HepG2 (cell line): ENCODE measurements around the gene DUSP8. TPM values are rescaled to one million over a fixed set of nuclear protein-coding genes. Genes with fewer than 3 reads are reported as not detected.
A peak's percentile ranks its signal among the peaks of the same experiment; 100 is the strongest.

Experiments
- ATAC-seq: fragments of 200-7000 bp; cut with Tn5 transposase; 3 replicates; pipeline ENCODE4 v1.9.1; 2020; ENCODE audit warnings: mild to moderate bottlenecking, moderate library complexity
- BruUV-seq: library from RNA; stranded (reverse); fragments of 400-500 nt; replicated peaks from 2 replicates; lab custom pipeline; 2021; lab: Mats Ljungman, UMichigan
- CTCF ChIA-PET: fragments of 300-600 bp; formaldehyde crosslinking; extraction: SDS; loops from one replicate; lab custom pipeline; 2021; ENCODE audit warnings: low total read pairs, inconsistent platforms, low intra/inter-chr PET ratio; lab: Yijun Ruan, JAX
- POLR2A ChIA-PET: fragments of 350-600 bp; sonication (Branson Sonifier 250); formaldehyde crosslinking; loops from one replicate; lab custom pipeline; 2020; ENCODE audit warnings: antibody characterized with exemption, inconsistent platforms; lab: Yijun Ruan, JAX
- DNase-seq: peaks from one replicate; pipeline ENCODE4 v3.0.0-alpha.2; 2015; ENCODE audit warnings: low spot score
- FAIRE-seq: peaks from 3 replicates; lab custom pipeline; 2011; peaks lifted over from hg19 to GRCh38; lab: Jason Lieb, UNC
- H2AFZ ChIP-seq: one replicate; pipeline ENCODE4 v1.6.1; 2011; ENCODE audit warnings: low read length, inconsistent platforms
- H3K27ac ChIP-seq: fragments of 300-600 bp; 3 replicates; pipeline ENCODE4 v1.8.0; 2011; ENCODE audit warnings: mixed run types, mild to moderate bottlenecking, mixed read lengths, low read length, inconsistent platforms; ENCODE audit not compliant: insufficient read depth; ENCODE audit errors: extremely low read length
- H3K27me3 ChIP-seq, 2 experiments: fragments of 200-600 bp in 1 of 2; 2 replicates in 1 of 2; 3 replicates in 1 of 2; pipeline versions ENCODE4 v1.6.0 to v1.8.0; 2011; ENCODE audit warnings: low read length in 2 of 2, mild to moderate bottlenecking in 2 of 2, moderate library complexity in 2 of 2, inconsistent platforms in 1 of 2; ENCODE audit not compliant: insufficient read depth in 2 of 2, control insufficient read depth in 1 of 2
- H3K36me3 ChIP-seq, 2 experiments: fragments of 200-600 bp in 1 of 2; replicated peaks in 1 of 2; 2 replicates in 1 of 2; 3 replicates in 1 of 2; pipeline versions ENCODE4 v1.5.1 to v1.8.0; 2011; ENCODE audit warnings: low read length in 2 of 2, inconsistent platforms in 1 of 2; ENCODE audit not compliant: insufficient read depth in 2 of 2, control insufficient read depth in 1 of 2
- H3K4me1 ChIP-seq: 2 replicates; pipeline ENCODE4 v1.5.1; 2012; ENCODE audit warnings: low read length, inconsistent platforms; ENCODE audit not compliant: insufficient read depth
- H3K4me2 ChIP-seq: 2 replicates; pipeline ENCODE4 v1.6.0; 2011; ENCODE audit warnings: low read depth, low read length, inconsistent platforms
- H3K4me3 ChIP-seq, 3 experiments: fragments of 200-600 bp in 1 of 3; sonication (generic), shearing (Covaris generic) in 1 of 3; replicated peaks in 1 of 3; 2 replicates each; pipeline ENCODE4 v1.5.1; 2011 to 2016; ENCODE audit warnings: low read length in 3 of 3, inconsistent platforms in 2 of 3, low read depth in 2 of 3, mild to moderate bottlenecking in 2 of 3, control low read depth in 1 of 3, mixed read lengths in 1 of 3; ENCODE audit not compliant: insufficient read depth in 1 of 3
- H3K79me2 ChIP-seq: one replicate; pipeline ENCODE4 v1.6.1; 2011; ENCODE audit warnings: low read length, inconsistent platforms; ENCODE audit not compliant: insufficient read depth
- H3K9ac ChIP-seq: 2 replicates; pipeline ENCODE4 v1.6.0; 2011; ENCODE audit warnings: mild to moderate bottlenecking, low read depth, low read length, inconsistent platforms; ENCODE audit not compliant: insufficient read depth
- H3K9me3 ChIP-seq: 2 replicates; pipeline ENCODE4 v1.5.1; 2012; ENCODE audit warnings: mild to moderate bottlenecking, low read length
- H4K20me1 ChIP-seq: 2 replicates; pipeline ENCODE4 v1.6.0; 2011; ENCODE audit warnings: inconsistent platforms, mild to moderate bottlenecking, low read length, moderate library complexity; ENCODE audit not compliant: insufficient read depth
- AGO1 ChIP-seq: fragments of 200-400 bp; formaldehyde crosslinking; IDR thresholded peaks from 2 replicates; pipeline ENCODE4 v1.6.1; 2017; ENCODE audit warnings: mild to moderate bottlenecking, low read depth, low read length, moderate library complexity; ENCODE audit not compliant: poor library complexity, severe bottlenecking
- ATF7 ChIP-seq, 2 experiments: fragments of 450-650 bp in 1 of 2; sonication (generic) in 1 of 2; formaldehyde crosslinking in 1 of 2; IDR thresholded peaks; 2 replicates each; pipeline versions ENCODE4 v1.4.0 to v1.6.1; 2016 to 2020; ENCODE audit warnings: antibody characterized with exemption in 1 of 2, mild to moderate bottlenecking in 1 of 2, missing genetic modification reagents in 1 of 2
- CEBPB ChIP-seq: IDR thresholded peaks from 2 replicates; pipeline ENCODE4 v1.6.1; 2011; ENCODE audit warnings: low read depth, low read length, improper control_type of control experiment, borderline replicate concordance
- HNRNPL ChIP-seq: fragments of 200-400 bp; formaldehyde crosslinking; IDR thresholded peaks from 2 replicates; pipeline ENCODE4 v1.6.1; 2017; ENCODE audit warnings: mild to moderate bottlenecking, low read depth, low read length
- KDM2A ChIP-seq: sonication (generic); formaldehyde crosslinking; IDR thresholded peaks from 2 replicates; pipeline ENCODE4 v1.4.0; 2020; ENCODE audit warnings: low read depth, missing genetic modification reagents, borderline replicate concordance
- RBFOX2 ChIP-seq: fragments of 200-400 bp; formaldehyde crosslinking; IDR thresholded peaks from 2 replicates; pipeline ENCODE4 v1.6.1; 2017; ENCODE audit warnings: low read depth, mild to moderate bottlenecking, low read length
- ZNF510 ChIP-seq: sonication (generic); formaldehyde crosslinking; IDR thresholded peaks from 2 replicates; pipeline ENCODE4 v1.4.0; 2020; ENCODE audit warnings: low read depth, mild to moderate bottlenecking, missing genetic modification reagents
- WGBS: methylation state at CpG from one replicate; pipeline ENCODE4 v1.1.6; 2017; ENCODE audit warnings: low lambda C conversion rate; 5-methylcytosine and 5-hydroxymethylcytosine counted together
- in situ Hi-C: cut with HindIII; loops from 2 replicates; pipeline ENCODE4 v1.10.0; 2017; ENCODE audit warnings: low pct_unique_long_range_greater_than_20kb; ENCODE audit not compliant: extremely low pct_ligation_motif_present
- intact Hi-C: fragments of 100-400 bp; cut with micrococcal nuclease; formaldehyde crosslinking; loops from one replicate; pipeline ENCODE4 v1.10.0; 2022; ENCODE audit not compliant: unreplicated experiment
- polyA plus RNA-seq, 8 experiments: library from polyadenylated mRNA; depleted of rRNA in 3 of 8; stranded (reverse) in 7 of 8; unstranded in 1 of 8; fragments of >200 nt; fragmentation: Illumina TruSeq in 4 of 8; extraction: Trizol in 4 of 8; gene quantifications; 2 replicates each; pipeline versions ENCODE4 v1.2.1 to v1.2.3, GENCODE V29; 2011 to 2016; ENCODE audit warnings: low read depth in 4 of 8, missing spikeins in 1 of 8, mixed read lengths in 1 of 8; ENCODE audit not compliant: insufficient read depth in 1 of 8
- total RNA-seq, 5 experiments: library from RNA; depleted of rRNA; stranded (reverse); fragments of >200 nt; fragmentation: Illumina TruSeq; extraction: Trizol; gene quantifications; 2 replicates each; pipeline ENCODE4 v1.2.3, GENCODE V29; 2016; ENCODE audit warnings: low read depth in 1 of 5

Gene DUSP8
- total and polyA plus RNA-seq, 2 of the 13 experiments (the other 11 are each of a cell fraction or from before 2014, with no cell fraction given): 1.8 to 8.0 TPM

GRCh38 chr11:1558775-1559110, 13.3 kb downstream of the DUSP8 start:
- DNase-seq: no peak
- TF ChIP-seq CEBPB (no peak), ATF7 (IDR thresholded peaks at IDR 0.05) (no peak), ATF7 (CRISPR knock-in tag; IDR thresholded peaks at IDR 0.05) (no peak), AGO1 (peak; percentile 8), ZNF510 (no peak), RBFOX2 (no peak), KDM2A (CRISPR knock-in tag) (no peak)
- TF ChIP-seq, all 625 proteins: peak for 1
- ATAC-seq: no peak
- Histone ChIP-seq H3K4me3 (no peak overlapping the region), H3K4me2 (no peak overlapping the region), H3K27me3 (no peaks in the 10 kb centered on the region; a peak in 1 of 5 replicates), H3K27ac (no peak overlapping the region), H3K36me3 (no peaks in the 10 kb centered on the region; a peak in 1 of 5 replicates), H3K4me1 (no peaks in the 10 kb centered on the region), H4K20me1 (peaks cover 4% of the 10 kb centered on the region; the same call in 1 of the 2 replicates), H3K9ac (no peak overlapping the region), H3K9me3 (no peaks in the 10 kb centered on the region), H3K79me2 (no peaks in the 10 kb centered on the region), H2AFZ (no peak overlapping the region)
- CTCF ChIA-PET: no interaction called here
- no peak for FAIRE-seq
- WGBS: 94% methylated on average over 10 of the region's 12 CpGs
- no TSS peak for BruUV-seq
- in situ Hi-C loops (no loop called here), intact Hi-C loops (no loop called here)
- POLR2A ChIA-PET: no interaction called here

DNA sequence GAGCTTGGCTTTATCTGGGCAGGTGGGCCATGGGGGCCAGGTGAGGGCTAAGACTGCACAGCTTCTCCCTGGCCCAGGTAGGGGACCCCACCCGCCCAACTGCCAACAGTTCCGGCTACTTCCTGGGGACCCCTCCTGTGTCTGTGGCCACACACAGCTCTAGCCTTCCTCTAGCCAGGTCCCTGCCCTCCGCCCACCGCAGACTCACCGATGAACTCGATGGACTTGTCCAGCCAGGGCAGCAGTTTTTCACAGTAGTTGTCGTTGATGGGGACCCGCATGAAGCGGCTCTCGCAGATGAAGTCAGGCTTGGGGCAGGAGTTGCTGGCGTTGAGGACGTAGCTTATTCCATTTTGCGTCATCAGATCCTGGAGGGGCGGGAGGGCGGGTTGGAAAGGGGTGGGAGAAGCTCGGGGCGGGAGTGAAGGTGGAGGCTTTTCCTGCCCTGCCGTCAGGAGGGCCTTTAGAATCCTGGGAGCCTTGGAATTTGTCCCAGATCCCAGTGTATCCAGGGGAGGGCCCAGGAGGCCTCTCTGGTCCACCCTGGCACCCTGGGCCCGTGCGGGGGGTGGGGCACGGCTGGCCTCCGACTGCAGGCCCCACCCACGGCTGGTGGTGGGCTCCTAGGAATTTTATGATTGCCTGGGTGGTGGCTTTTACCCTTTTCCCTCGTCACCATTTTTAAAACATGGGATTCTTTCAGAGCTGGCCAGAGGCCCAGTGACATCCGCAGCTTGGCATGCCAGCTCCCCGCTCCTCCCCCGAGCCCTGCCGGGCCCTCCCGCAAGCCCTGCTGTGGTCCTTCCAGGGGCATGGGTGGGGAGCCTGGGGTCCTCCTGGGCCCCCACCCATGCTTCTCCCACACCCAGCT, 13.9 kb downstream of the DUSP8 start:
- no peak overlapping the region for H3K27ac ChIP-seq
- WGBS: 90% methylated on average over 26 of the region's 29 CpGs
- TF ChIP-seq HNRNPL: 0 out of 2 replicates have a peak, but pooled peaks have one; percentile 1

More for the DNA sequence above, 13.9 kb downstream of the DUSP8 start:
- H4K20me1 ChIP-seq: peaks cover 4% of the 10 kb centered on the region; the same call in 1 of the 2 replicates
- no peak overlapping the region for H2AFZ ChIP-seq
- no peaks in the 10 kb centered on the region for H3K9me3 ChIP-seq
- ChIA-PET POLR2A (no interaction called here), CTCF (no interaction called here)
- H3K4me1 ChIP-seq: no peaks in the 10 kb centered on the region
- no peaks in the 10 kb centered on the region for H3K36me3 ChIP-seq
- no peak for ATAC-seq
- no TSS peak for BruUV-seq
- in situ Hi-C loops (no loop called here), intact Hi-C loops (no loop called here)
- no peak overlapping the region for H3K4me3 ChIP-seq
- H3K9ac ChIP-seq: no peak overlapping the region
- no peak for FAIRE-seq
- no peaks in the 10 kb centered on the region for H3K79me2 ChIP-seq
- DNase-seq: no peak
- H3K4me2 ChIP-seq: no peak overlapping the region
- H3K27me3 ChIP-seq: no peaks in the 10 kb centered on the region; a peak in 1 of 5 replicates
